Erythroblast (primary cell): Measurements from ENCODE around the gene GRK2.

ENCODE experiments used
- DNase-seq, 2 experiments: peaks; one replicate each; lab custom pipeline; 2025; lab: John Stamatoyannopoulos, UW
- GATA1 ChIP-seq: IDR thresholded peaks from 2 replicates; pipeline ENCODE4 v1.6.1; 2011; ENCODE audit warnings: low read depth, mild to moderate bottlenecking, control low read depth, low read length, moderate library complexity
- POLR2A ChIP-seq: IDR thresholded peaks from 2 replicates; pipeline ENCODE4 v1.6.1; 2011; ENCODE audit warnings: mild to moderate bottlenecking, low read length

The GRK2 gene

GRCh38 chr11:67261946-67262681 is 4.2 kb upstream of the GRK2 start:
- no peak for TF ChIP-seq POLR2A
- no peak for TF ChIP-seq GATA1
- DNase-seq, result no peak

- TF ChIP-seq GATA1 (no peak), POLR2A (no peak)
- peak; percentile 81 to 87 for DNase-seq
Measured at GRCh38 chr11:67262731-67263675, 3.3 kb upstream of the GRK2 start.

GRCh38 chr11:67264260-67264659 is 2.0 kb upstream of the GRK2 start:
- DNase-seq, result no peak
- TF ChIP-seq POLR2A, result no peak
- TF ChIP-seq GATA1, result no peak

GRCh38 chr11:67264877-67265632 is 1.2 kb upstream of the GRK2 start:
- TF ChIP-seq POLR2A (no peak), GATA1 (no peak)
- DNase-seq, result no peak

- TF ChIP-seq POLR2A (no peak), GATA1 (no peak)
- peak; percentile 79 to 91 for DNase-seq
Measured at GRCh38 chr11:67265633-67266448, 432 bp upstream of the GRK2 start.

GRCh38 chr11:67267188-67268080 is 1.2 kb downstream of the GRK2 start:
- peak; percentile 47 to 62 for DNase-seq
- TF ChIP-seq POLR2A (no peak), GATA1 (no peak)

GRCh38 chr11:67268081-67268961 is 2.0 kb downstream of the GRK2 start:
- DNase-seq, result peak; percentile 32 to 48
- TF ChIP-seq POLR2A, result no peak
- TF ChIP-seq GATA1, result no peak

- TF ChIP-seq POLR2A (no peak), GATA1 (no peak)
- DNase-seq, result no peak
Measured at GRCh38 chr11:67268962-67269268, 2.6 kb downstream of the GRK2 start.

- no peak for DNase-seq
- TF ChIP-seq POLR2A, result no peak
- TF ChIP-seq GATA1, result no peak
Measured at GRCh38 chr11:67269401-67270255, 3.4 kb downstream of the GRK2 start.
